GM19328 (cell line): ENCODE data around the gene GRIK1.

Experiments
- ATAC-seq: cut with Tn5 transposase; IDR thresholded peaks from one replicate; pipeline ENCODE4 v1.9.1; 2021; ENCODE audit warnings: mild to moderate bottlenecking, moderate library complexity; ENCODE audit not compliant: unreplicated experiment

Gene GRIK1

GRCh38 chr21:29721221-29721620 is 218.6 kb downstream of the GRIK1 start:
- ATAC-seq: no peak

- ATAC-seq: no peak
Observed at GRCh38 chr21:29719521-29719920, 220.3 kb downstream of the GRIK1 start.

GRCh38 chr21:29718081-29718815 is 221.5 kb downstream of the GRIK1 start:
- no peak for ATAC-seq

- no peak for ATAC-seq
Observed at GRCh38 chr21:29717659-29718058, 222.1 kb downstream of the GRIK1 start.

GRCh38 chr21:29716753-29717152 is 223.0 kb downstream of the GRIK1 start:
- no peak for ATAC-seq

GRCh38 chr21:29715089-29715488 is 224.7 kb downstream of the GRIK1 start:
- no peak for ATAC-seq

- ATAC-seq: no peak
Observed at GRCh38 chr21:29712818-29713217, 227.0 kb downstream of the GRIK1 start.

- no peak for ATAC-seq
Observed at GRCh38 chr21:29711236-29711635, 228.6 kb downstream of the GRIK1 start.

- no peak for ATAC-seq
Observed at GRCh38 chr21:29710498-29710897, 229.3 kb downstream of the GRIK1 start.

- ATAC-seq: no peak
Observed at GRCh38 chr21:29708401-29708800, 231.4 kb downstream of the GRIK1 start.

- ATAC-seq: no peak
Observed at GRCh38 chr21:29704719-29705118, 235.1 kb downstream of the GRIK1 start.

- ATAC-seq: no peak
Observed at GRCh38 chr21:29701676-29702075, 238.1 kb downstream of the GRIK1 start.

- peak; percentile 89 for ATAC-seq
Observed at GRCh38 chr21:29697555-29698193, 242.1 kb downstream of the GRIK1 start.

GRCh38 chr21:29696937-29697336 is 242.9 kb downstream of the GRIK1 start:
- ATAC-seq: no peak

GRCh38 chr21:29691616-29692491 is 247.9 kb downstream of the GRIK1 start:
- no peak for ATAC-seq

- ATAC-seq: no peak
Observed at GRCh38 chr21:29689753-29690152, 250.0 kb downstream of the GRIK1 start.

GRCh38 chr21:29684106-29684505 is 255.7 kb downstream of the GRIK1 start:
- ATAC-seq: no peak

- ATAC-seq: no peak
Observed at GRCh38 chr21:29682800-29683199, 257.0 kb downstream of the GRIK1 start.

- no peak for ATAC-seq
Observed at GRCh38 chr21:29680273-29680672, 259.5 kb downstream of the GRIK1 start.

- no peak for ATAC-seq
Observed at GRCh38 chr21:29678626-29679025, 261.2 kb downstream of the GRIK1 start.

GRCh38 chr21:29677326-29677725 is 262.5 kb downstream of the GRIK1 start:
- ATAC-seq: peak; percentile 62

GRCh38 chr21:29676395-29676794 is 263.4 kb downstream of the GRIK1 start:
- ATAC-seq: no peak
